ENCODE results near the gene RNF5.

- TF ChIP-seq CTCF (IDR thresholded peaks at IDR 0.05) (no peak), POLR2AphosphoS5 (IDR thresholded peaks at IDR 0.05) (no peak)
These were observed 12.9 kb downstream of the RNF5 start for GRCh38 chr6:32190911-32191677.
